NCI-H2107 treated with DMSO at 0.1 percent for 48 hours (cell line): Measurements from ENCODE around the gene CDH18.

ENCODE experiments used
- DNase-seq: peaks from one replicate; lab custom pipeline; 2025; ENCODE audit not compliant: unreplicated experiment; lab: John Stamatoyannopoulos, UW

The CDH18 gene

GRCh38 chr5:19930451-19930850 lies 57.5 kb downstream of the CDH18 start:
- no peak for DNase-seq

DNA sequence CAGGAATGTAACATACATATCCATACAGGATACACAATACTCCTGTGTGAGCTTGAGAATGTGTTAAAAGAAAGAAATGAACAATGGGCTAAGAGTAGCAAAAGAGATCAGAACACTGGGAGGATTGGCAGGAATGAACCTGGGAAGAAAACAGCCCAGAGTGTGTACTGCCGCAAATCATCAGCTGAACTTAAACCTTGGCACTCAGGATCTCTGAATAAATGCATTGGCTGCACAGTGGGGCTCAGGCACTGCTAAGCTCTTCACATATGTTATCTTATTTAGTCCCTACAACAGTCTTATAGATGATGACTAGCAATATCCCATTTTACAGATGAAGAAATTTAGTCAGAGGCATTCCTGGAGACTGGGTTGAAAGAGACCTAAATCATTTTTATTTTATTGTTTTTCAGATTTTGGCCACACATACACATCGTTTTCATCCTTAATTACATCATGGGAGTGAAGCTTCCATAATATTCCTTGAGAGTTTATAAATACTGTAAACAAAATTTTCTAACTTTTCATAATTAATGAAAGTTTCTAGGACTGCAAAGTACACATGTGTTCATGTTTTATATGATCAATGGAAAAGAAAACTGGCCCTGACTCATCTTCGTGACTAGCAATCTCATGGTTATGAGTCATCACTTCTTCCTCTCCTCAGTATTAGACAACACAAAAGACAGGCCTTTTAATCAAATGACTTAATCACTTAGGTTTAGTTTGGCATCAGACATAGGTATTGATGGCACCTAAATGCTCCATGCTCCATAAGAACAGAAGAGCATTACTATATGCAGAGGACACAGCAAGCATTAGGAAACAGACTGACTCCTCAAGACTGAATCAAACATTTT lies 59.2 kb downstream of the CDH18 start:
- DNase-seq: no peak

- DNase-seq: no peak
Measured at GRCh38 chr5:19927919-19928318, 60.1 kb downstream of the CDH18 start.

- no peak for DNase-seq
Measured at GRCh38 chr5:19927170-19927569, 60.8 kb downstream of the CDH18 start.

GRCh38 chr5:19923742-19924141 lies 64.3 kb downstream of the CDH18 start:
- DNase-seq: no peak

DNA sequence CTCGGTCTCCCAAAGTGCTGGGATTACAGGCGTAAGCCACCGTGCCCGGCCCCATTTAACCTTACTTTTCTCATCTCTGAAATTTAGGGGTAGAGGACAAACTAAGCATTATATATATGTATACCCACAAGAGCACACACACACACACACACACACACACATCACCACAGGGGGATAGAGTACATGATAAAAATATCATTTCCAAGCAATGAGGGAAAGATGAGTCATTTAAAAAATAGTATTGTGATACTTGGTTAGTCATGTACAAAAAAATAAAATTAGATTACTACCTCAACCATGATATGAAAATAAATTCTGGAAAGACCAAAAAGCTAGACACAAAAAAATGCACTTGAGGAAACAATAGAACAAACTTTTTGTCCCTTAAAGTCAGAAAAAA lies 67.2 kb downstream of the CDH18 start:
- no peak for DNase-seq

- DNase-seq: no peak
Measured at GRCh38 chr5:19918780-19919179, 69.2 kb downstream of the CDH18 start.

DNA sequence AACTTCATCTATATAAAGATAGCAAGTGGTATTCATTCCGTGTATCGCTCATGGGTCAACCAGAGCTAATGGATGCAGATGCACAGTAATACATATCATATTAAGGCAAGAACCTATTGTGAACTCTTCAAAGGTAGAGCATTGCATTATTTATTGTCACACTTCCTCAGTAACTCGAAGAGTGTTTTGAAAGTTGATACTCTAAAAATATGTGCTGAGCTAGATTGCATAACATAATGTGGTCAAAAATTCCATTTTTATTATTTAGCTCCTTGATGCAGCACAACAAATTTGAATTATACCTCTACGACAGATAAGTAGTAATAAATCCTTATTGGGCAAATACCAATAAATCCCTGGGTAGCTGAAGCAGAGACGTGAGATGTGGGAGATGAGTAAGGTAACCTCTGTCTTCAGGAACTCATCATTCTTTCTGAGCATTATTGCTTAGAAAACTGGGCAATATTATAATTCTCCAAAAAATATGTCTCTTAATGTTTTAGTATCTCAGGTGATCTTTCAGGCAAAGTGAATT lies 70.3 kb downstream of the CDH18 start:
- no peak for DNase-seq

DNA sequence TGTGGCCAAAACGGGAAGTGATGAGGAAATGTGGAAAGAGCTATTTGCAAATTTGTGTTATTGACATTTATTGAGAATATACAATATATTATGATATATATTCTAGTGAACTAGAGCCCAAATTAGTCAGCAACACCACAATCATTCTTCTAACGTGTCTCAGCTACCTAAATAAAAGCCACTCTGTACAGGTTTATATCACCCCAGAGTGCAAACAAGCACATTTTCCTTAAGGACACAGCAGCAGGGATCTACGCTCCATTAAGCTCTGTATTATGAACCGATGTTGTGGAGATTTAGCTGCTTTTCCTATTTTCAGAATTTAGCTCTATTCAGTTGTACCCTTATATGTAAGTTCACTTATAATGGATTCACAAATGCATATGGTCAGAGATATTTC lies 77.9 kb downstream of the CDH18 start:
- no peak for DNase-seq

- no peak for DNase-seq
Measured at GRCh38 chr5:19904766-19905165, 83.2 kb downstream of the CDH18 start.

- no peak for DNase-seq
Measured at GRCh38 chr5:19903611-19904010, 84.4 kb downstream of the CDH18 start.

DNA sequence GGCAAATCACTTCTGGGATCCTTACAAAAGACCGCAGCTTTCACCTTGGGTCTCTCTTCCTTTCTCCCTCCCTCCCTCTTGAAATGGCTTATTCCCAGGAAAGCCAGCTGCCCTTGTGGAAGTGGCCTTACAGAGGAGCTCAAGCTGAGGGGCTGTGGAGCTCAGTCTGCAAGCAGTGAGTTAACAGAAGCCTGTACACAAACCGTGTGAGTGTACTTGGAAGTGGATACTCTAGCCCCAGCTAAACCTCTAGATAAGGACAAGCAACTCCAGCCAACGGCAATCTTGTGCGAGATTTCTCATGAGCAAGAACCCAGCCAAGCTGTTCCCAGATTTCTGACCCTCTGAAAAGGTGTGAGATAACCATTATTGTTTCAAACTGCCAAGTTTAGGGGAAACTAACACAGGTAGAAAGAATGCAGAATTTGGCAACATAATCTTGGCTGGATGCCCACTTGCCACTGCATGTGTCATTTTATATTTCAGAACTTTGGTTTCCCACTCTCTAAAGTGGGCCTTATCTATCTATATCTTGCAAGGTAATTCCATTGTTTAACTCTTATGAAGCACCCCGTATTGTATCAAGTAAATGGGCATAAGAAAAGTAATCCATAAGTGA lies 85.6 kb downstream of the CDH18 start:
- no peak for DNase-seq

GRCh38 chr5:19900269-19900668 lies 87.7 kb downstream of the CDH18 start:
- DNase-seq: no peak

DNA sequence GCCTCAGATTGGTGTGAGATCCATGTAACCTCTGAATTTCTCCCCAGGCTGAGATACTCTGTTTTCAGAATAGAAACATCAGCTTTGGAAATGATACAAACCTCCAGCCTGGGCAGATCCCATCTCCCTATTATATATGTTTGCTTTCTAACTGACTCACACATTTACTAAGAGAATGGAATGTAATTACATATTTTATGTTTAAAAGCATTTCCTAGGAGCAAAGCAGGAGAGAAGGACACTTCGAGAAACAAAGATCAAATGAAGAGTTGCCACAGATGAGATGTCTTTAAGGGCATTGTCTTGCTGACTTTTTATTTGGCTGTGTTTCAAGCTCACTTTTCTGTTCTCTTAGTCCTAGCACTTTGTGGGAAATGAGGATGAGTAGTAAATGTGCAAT lies 96.3 kb downstream of the CDH18 start:
- no peak for DNase-seq

DNA sequence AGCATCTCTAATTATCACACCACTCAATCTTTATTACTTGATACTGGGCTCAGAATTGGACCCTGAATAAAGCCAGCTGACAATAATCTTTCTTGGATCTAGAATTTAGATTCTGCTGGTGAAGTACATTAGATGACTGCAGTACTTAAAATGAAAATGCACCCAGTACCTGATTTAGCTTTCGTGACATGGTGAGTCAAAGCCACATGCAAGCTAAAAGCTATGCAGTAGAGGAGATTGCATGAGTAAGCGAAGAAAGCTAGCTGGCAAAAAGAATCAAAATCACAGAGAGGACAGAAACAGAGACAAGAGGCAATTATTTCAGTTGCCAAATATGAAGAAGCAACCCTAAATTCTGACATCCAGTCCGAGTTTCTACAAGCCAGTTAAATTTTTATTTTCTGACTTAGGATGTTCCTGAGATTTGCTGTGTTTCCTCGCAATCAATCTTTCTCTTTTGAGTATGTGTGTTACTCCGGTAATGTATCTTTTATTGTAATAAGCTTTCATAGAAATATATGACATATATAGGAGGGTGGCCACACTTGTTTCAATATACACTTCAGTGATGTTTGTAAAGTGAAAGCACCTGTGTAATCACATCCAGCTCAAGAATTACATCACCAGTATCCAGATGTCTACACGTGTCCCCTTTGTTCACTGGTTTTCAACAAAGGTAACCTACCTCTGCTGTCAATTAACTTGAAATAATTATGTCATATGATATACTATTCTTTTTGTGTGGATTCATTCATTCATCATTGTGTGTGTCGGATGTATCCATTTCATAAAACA lies 101.7 kb downstream of the CDH18 start:
- no peak for DNase-seq

- DNase-seq: no peak
Measured at GRCh38 chr5:19885040-19885824, 102.8 kb downstream of the CDH18 start.

GRCh38 chr5:19880859-19881436 lies 107.1 kb downstream of the CDH18 start:
- DNase-seq: no peak

GRCh38 chr5:19880458-19880857 lies 107.5 kb downstream of the CDH18 start:
- DNase-seq: no peak

DNA sequence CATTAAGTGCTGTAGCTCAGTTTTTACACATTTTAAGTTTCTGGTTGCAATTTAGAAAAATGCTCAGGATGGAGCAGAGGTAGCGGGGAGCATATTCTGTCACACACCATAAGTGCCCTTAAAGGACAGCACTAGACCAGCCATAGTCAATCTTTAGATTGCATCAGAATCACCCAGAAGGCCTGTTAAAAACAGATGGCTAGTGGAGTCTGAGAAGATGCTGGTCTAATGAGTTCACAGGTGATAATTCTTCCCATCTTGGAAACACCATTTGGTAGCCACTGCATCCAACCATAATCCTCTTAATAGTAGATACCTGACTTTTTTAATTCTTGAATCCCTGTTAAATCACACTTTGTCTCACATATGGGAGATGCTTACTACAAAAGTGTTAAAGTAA lies 113.2 kb downstream of the CDH18 start:
- DNase-seq: no peak

DNA sequence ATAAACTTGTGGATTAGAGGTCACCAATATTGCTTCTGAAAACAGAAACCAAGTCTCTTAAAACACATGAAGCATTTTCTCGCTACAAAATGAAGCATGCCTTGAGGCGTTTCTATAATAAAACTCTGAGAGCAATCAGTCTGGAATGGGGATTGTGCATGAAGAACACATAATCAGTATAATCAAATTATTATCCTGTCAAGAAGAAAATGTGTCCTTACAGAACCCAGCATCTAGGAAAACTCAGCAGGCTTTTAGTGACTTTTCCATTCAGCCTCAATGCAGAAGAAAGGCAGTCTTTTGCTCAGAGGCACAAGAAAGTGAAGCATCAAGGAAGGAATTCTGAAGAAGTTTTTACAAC lies 121.9 kb downstream of the CDH18 start:
- DNase-seq: no peak
